ENCODE measurements around the gene MAST3.

DNA sequence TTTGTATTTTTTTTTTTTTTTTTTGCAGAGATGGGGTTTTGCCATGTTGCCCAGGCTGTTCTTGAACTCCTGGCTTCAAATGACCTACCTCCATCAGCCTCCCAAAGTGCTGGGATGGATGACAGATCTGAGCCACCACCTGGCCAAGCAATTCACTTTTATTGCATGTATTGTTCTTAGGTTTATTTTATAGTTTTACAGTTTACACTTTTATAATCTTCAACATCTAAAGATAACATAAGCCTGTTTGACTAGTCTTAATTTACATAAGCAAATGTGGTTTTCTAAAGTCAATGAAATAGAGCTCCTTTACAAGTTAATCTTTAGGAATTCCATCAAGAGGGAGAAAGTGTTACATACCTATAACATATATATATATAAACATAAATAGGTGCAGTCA is 86.0 kb downstream of the MAST3 start:
- TF ChIP-seq, protein P1, sequence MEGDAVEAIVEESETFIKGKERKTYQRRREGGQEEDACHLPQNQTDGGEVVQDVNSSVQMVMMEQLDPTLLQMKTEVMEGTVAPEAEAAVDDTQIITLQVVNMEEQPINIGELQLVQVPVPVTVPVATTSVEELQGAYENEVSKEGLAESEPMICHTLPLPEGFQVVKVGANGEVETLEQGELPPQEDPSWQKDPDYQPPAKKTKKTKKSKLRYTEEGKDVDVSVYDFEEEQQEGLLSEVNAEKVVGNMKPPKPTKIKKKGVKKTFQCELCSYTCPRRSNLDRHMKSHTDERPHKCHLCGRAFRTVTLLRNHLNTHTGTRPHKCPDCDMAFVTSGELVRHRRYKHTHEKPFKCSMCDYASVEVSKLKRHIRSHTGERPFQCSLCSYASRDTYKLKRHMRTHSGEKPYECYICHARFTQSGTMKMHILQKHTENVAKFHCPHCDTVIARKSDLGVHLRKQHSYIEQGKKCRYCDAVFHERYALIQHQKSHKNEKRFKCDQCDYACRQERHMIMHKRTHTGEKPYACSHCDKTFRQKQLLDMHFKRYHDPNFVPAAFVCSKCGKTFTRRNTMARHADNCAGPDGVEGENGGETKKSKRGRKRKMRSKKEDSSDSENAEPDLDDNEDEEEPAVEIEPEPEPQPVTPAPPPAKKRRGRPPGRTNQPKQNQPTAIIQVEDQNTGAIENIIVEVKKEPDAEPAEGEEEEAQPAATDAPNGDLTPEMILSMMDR (IDR thresholded peaks at IDR 0.05): no peak
- TF ChIP-seq POLR2AphosphoS5 (IDR thresholded peaks at IDR 0.05): peak in 1 of 3 donors; percentile 7

Measured in transverse colon (tissue), 4 donors.